PC-3 (cell line): ENCODE measurements around the gene PADI6. TPM values are rescaled to one million over a fixed set of nuclear protein-coding genes. Genes with fewer than 3 reads are reported as not detected.

ENCODE experiments used
- ATAC-seq: fragments of 200-7000 bp; cut with Tn5 transposase; 2 replicates; pipeline ENCODE4 v1.9.1; 2020; ENCODE audit warnings: mild to moderate bottlenecking, moderate library complexity
- BruUV-seq: library from RNA; stranded (reverse); fragments of 400-500 nt; replicated peaks from 2 replicates; lab custom pipeline; 2021; lab: Mats Ljungman, UMichigan
- CTCF ChIA-PET: fragments of 300-600 bp; sonication (Branson Sonifier 250); formaldehyde crosslinking; loops from one replicate; lab custom pipeline; 2022; ENCODE audit warnings: antibody characterized with exemption; lab: Charles Lee
- POLR2A ChIA-PET: fragments of 300-600 bp; sonication (Branson Sonifier 250); formaldehyde crosslinking; loops from one replicate; lab custom pipeline; 2022; ENCODE audit warnings: antibody characterized with exemption; ENCODE audit not compliant: unreplicated experiment; lab: Charles Lee
- DNase-seq: peaks from one replicate; pipeline ENCODE4 v3.0.0-alpha.2; 2015
- H2AFZ ChIP-seq: fragments of 300-600 bp; sonication (generic); 2 replicates; pipeline ENCODE4 v1.6.0; 2016; ENCODE audit warnings: antibody characterized with exemption, low read length
- H3F3A ChIP-seq: fragments of 300-600 bp; sonication (generic); one replicate; pipeline ENCODE4 v1.6.0; 2017; ENCODE audit warnings: antibody characterized with exemption, low read length, control low read depth, mild to moderate bottlenecking; ENCODE audit not compliant: unreplicated experiment
- H3K27ac ChIP-seq: fragments of 300-600 bp; sonication (generic); 2 replicates; pipeline ENCODE4 v1.5.1; 2016; ENCODE audit warnings: mild to moderate bottlenecking, low read length
- H3K27me3 ChIP-seq: fragments of 300-600 bp; sonication (generic); 2 replicates; pipeline ENCODE4 v1.6.1; 2016; ENCODE audit warnings: low read length, mixed read lengths
- H3K36me3 ChIP-seq: fragments of 300-600 bp; sonication (generic); 2 replicates; pipeline ENCODE4 v1.6.1; 2016; ENCODE audit warnings: low read depth, mixed run types, low read length, mixed read lengths
- H3K4me1 ChIP-seq: fragments of 300-600 bp; sonication (generic); 2 replicates; pipeline ENCODE4 v1.5.1; 2016; ENCODE audit warnings: low read length; ENCODE audit not compliant: insufficient read depth
- H3K4me2 ChIP-seq: fragments of 300-600 bp; sonication (generic); 2 replicates; pipeline ENCODE4 v1.6.0; 2016; ENCODE audit warnings: low read length
- H3K4me3 ChIP-seq: fragments of 300-600 bp; sonication (generic); 2 replicates; pipeline ENCODE4 v1.5.1; 2016; ENCODE audit warnings: mild to moderate bottlenecking, low read length, mixed read lengths
- H3K79me2 ChIP-seq: fragments of 300-600 bp; sonication (generic); 2 replicates; pipeline ENCODE4 v1.6.1; 2017; ENCODE audit warnings: low read length, mixed read lengths
- H3K9ac ChIP-seq: fragments of 300-600 bp; sonication (generic); 2 replicates; pipeline ENCODE4 v1.6.0; 2016; ENCODE audit warnings: mild to moderate bottlenecking, low read length
- H3K9me2 ChIP-seq: fragments of 300-600 bp; sonication (generic); replicated peaks from 2 replicates; pipeline ENCODE4 v1.6.1; 2016; ENCODE audit warnings: mixed run types, low read length, mixed read lengths
- H3K9me3 ChIP-seq: fragments of 300-600 bp; sonication (generic); 2 replicates; pipeline ENCODE4 v1.6.1; 2016; ENCODE audit warnings: low read length, mixed read lengths
- H4K20me1 ChIP-seq: fragments of 300-600 bp; sonication (generic); 2 replicates; pipeline ENCODE4 v1.6.1; 2016; ENCODE audit warnings: low read length, mixed read lengths
- EZH2 ChIP-seq: fragments of 300-600 bp; sonication (generic); IDR thresholded peaks from one replicate; pipeline ENCODE4 v1.6.1; 2017; ENCODE audit warnings: antibody characterized with exemption, mild to moderate bottlenecking, low read length; ENCODE audit not compliant: unreplicated experiment
- EZH2phosphoT487 ChIP-seq: fragments of 300-600 bp; sonication (generic); IDR thresholded peaks from 2 replicates; pipeline ENCODE4 v1.6.1; 2018; ENCODE audit warnings: mild to moderate bottlenecking, antibody characterized with exemption, low read length, borderline replicate concordance
- intact Hi-C: fragments of 100-400 bp; cut with micrococcal nuclease; formaldehyde crosslinking; loops from 2 replicates; pipeline ENCODE4 v1.9.0; 2023
- total RNA-seq: library from RNA; depleted of rRNA; stranded (reverse); fragments of >200 nt; gene quantifications from 2 replicates; pipeline ENCODE4 v1.2.3, GENCODE V29; 2014
- TF ChIP-seq, protein P1 (sequence below): fragments of 300-600 bp; sonication (generic); conservative IDR thresholded peaks from 2 replicates; pipeline ENCODE4 v1.5.1; 2017; ENCODE audit warnings: antibody characterized with exemption, low read depth, mild to moderate bottlenecking, low read length

Gene PADI6
- total RNA-seq, 1 experiment from 2014 or later = not detected

- Histone ChIP-seq H3F3A (no peaks in the 10 kb centered on the region), H3K4me2 (no peak overlapping the region), H3K27me3 (no peaks in the 10 kb centered on the region), H3K9ac (no peak overlapping the region), H3K9me2 (no peaks in the 10 kb centered on the region), H3K27ac (peak overlapping the region; percentile 74; the same call in 1 of the 2 replicates), H3K4me1 (peaks cover 28% of the 10 kb centered on the region), H3K4me3 (no peak overlapping the region), H3K79me2 (no peaks in the 10 kb centered on the region), H2AFZ (no peak overlapping the region), H3K36me3 (no peaks in the 10 kb centered on the region), H3K9me3 (no peaks in the 10 kb centered on the region), H4K20me1 (no peaks in the 10 kb centered on the region)
- intact Hi-C loops = no loop called here
- POLR2A ChIA-PET = no interaction called here
- DNase-seq (peak; percentile 68), ATAC-seq (peak; percentile 57)
- CTCF ChIA-PET = no interaction called here
- BruUV-seq = no TSS peak
- TF ChIP-seq, protein P1, sequence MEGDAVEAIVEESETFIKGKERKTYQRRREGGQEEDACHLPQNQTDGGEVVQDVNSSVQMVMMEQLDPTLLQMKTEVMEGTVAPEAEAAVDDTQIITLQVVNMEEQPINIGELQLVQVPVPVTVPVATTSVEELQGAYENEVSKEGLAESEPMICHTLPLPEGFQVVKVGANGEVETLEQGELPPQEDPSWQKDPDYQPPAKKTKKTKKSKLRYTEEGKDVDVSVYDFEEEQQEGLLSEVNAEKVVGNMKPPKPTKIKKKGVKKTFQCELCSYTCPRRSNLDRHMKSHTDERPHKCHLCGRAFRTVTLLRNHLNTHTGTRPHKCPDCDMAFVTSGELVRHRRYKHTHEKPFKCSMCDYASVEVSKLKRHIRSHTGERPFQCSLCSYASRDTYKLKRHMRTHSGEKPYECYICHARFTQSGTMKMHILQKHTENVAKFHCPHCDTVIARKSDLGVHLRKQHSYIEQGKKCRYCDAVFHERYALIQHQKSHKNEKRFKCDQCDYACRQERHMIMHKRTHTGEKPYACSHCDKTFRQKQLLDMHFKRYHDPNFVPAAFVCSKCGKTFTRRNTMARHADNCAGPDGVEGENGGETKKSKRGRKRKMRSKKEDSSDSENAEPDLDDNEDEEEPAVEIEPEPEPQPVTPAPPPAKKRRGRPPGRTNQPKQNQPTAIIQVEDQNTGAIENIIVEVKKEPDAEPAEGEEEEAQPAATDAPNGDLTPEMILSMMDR = peak; percentile 77
- no peak for TF ChIP-seq EZH2phosphoT487
Observed at GRCh38 chr1:17370618-17371017, 1.4 kb upstream of the PADI6 start.

DNA sequence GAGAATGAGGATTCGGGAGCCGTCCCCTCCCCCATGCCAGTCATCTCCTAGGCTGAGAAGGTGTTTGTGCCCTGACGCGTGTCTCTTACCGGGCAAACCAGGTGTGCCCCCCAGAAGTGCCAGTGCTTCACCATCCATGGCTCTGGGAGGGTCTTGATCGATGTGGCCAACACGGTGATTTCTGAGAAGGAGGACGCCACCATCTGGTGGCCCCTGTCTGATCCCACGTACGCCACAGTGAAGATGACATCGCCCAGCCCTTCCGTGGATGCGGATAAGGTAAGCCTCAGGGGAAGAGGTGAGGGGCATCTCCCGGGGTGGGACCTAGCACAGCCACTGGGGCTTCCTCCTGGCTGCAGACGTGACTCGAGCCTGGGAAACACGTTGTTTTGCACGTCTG is 959 bp downstream of the PADI6 start:
- Histone ChIP-seq H2AFZ (no peak overlapping the region), H3K4me3 (no peak overlapping the region), H3K27me3 (no peaks in the 10 kb centered on the region), H3K36me3 (no peaks in the 10 kb centered on the region), H3K4me1 (peaks cover 28% of the 10 kb centered on the region), H3K9ac (no peak overlapping the region), H3F3A (no peaks in the 10 kb centered on the region), H3K27ac (no peak overlapping the region), H3K79me2 (no peaks in the 10 kb centered on the region), H4K20me1 (no peaks in the 10 kb centered on the region), H3K9me2 (no peaks in the 10 kb centered on the region), H3K9me3 (no peaks in the 10 kb centered on the region), H3K4me2 (no peak overlapping the region)
- ChIA-PET CTCF (no interaction called here), POLR2A (no interaction called here)
- intact Hi-C loops = no loop called here
- no TSS peak for BruUV-seq
- no peak for TF ChIP-seq EZH2phosphoT487
- TF ChIP-seq, protein P1 = no peak
- TF ChIP-seq EZH2 = no peak
- ATAC-seq = no peak
- no peak for DNase-seq

DNA sequence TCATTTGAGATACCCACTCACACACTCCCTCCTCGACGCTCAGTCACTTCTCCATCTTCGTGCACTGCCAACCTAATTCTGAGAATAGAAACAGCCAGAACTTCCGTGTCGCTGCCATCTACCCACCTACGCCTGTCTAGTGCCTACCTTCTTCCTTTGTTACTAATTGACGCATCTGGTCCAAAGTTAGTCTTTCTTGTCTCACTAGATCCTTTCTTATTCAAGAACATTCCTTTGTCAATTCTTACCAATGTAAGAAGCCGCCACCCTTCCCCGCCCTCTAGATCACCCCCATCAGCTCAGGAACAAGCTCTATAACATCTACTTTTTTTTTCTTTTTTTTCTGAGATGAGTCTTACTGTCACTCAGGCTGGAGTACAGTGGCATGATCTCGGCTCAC is 3.7 kb downstream of the PADI6 start:
- H3K9ac ChIP-seq = no peak overlapping the region
- H3K79me2 ChIP-seq = no peaks in the 10 kb centered on the region
- CTCF ChIA-PET = no interaction called here
- POLR2A ChIA-PET = no interaction called here
- no peak overlapping the region for H3K4me2 ChIP-seq
- H4K20me1 ChIP-seq = no peaks in the 10 kb centered on the region
- no peak overlapping the region for H2AFZ ChIP-seq
- no TSS peak for BruUV-seq
- no peak for DNase-seq
- intact Hi-C loops = no loop called here
- no peaks in the 10 kb centered on the region for H3K9me2 ChIP-seq
- no peak overlapping the region for H3K4me3 ChIP-seq
- no peak for ATAC-seq
- TF ChIP-seq EZH2 = no peak
- TF ChIP-seq, protein P1 = no peak
- no peak for TF ChIP-seq EZH2phosphoT487
- no peaks in the 10 kb centered on the region for H3K27me3 ChIP-seq
- H3K9me3 ChIP-seq = no peaks in the 10 kb centered on the region
- H3K4me1 ChIP-seq = peaks cover 6% of the 10 kb centered on the region; the same call in 1 of the 2 replicates
- no peaks in the 10 kb centered on the region for H3F3A ChIP-seq
- no peak overlapping the region for H3K27ac ChIP-seq
- no peaks in the 10 kb centered on the region for H3K36me3 ChIP-seq
